Pancreas (tissue), 10 donors: Measurements from ENCODE around the gene CALN1. TPM values are rescaled to one million over a fixed set of nuclear protein-coding genes. Genes with fewer than 3 reads are reported as not detected.

Experiments
- ATAC-seq, 4 donors: fragments of 200-7000 bp; cut with Tn5 transposase; one replicate each; pipeline versions ENCODE4 v1.8.0 to v1.9.1; 2020; ENCODE audit warnings: mild to moderate bottlenecking in 4 of 4, moderate library complexity in 4 of 4
- DNase-seq, 6 donors: peaks; one replicate each; pipeline ENCODE4 v3.0.0-alpha.2; 2020
- FAIRE-seq: peaks from 2 replicates; lab custom pipeline; 2012; peaks lifted over from hg19 to GRCh38; lab: Jason Lieb, UNC
- H3K27ac ChIP-seq, 4 donors: fragments of 200-600 bp; sonication (generic); 1 replicate in 3 of 4; 2 replicates in 1 of 4; pipeline versions ENCODE4 v1.5.0 to v1.8.0; 2020
- H3K27me3 ChIP-seq, 4 donors: fragments of 200-600 bp; one replicate each; pipeline ENCODE4 v1.8.0; 2021
- H3K36me3 ChIP-seq, 3 donors: fragments of 200-600 bp; sonication (generic) in 1 of 3; one replicate each; pipeline versions ENCODE4 v1.5.0 to v1.8.0; 2020 to 2021
- H3K4me1 ChIP-seq, 3 donors: fragments of 200-600 bp; one replicate each; pipeline ENCODE4 v1.8.0; 2021
- H3K4me3 ChIP-seq, 4 donors: fragments of 200-600 bp; sonication (generic) in 2 of 4; one replicate each; pipeline versions ENCODE4 v1.5.0 to v1.8.0; 2020 to 2021
- H3K9me3 ChIP-seq, 4 donors: fragments of 200-600 bp; one replicate each; pipeline ENCODE4 v1.8.0; 2021
- CTCF ChIP-seq, 4 donors: fragments of 200-600 bp; sonication (generic) in 3 of 4; IDR thresholded peaks; one replicate each; pipeline versions ENCODE4 v1.5.0 to v1.8.0; 2021; ENCODE audit warnings: antibody characterized with exemption in 4 of 4
- WGBS, 2 donors: extraction: QIAGEN DNeasy Blood & Tissue Kit; methylation state at CpG; one replicate each; pipeline ENCODE4 v1.1.7; 2013; 5-methylcytosine and 5-hydroxymethylcytosine counted together
- intact Hi-C, 3 donors: fragments of 100-400 bp; cut with DNase I; formaldehyde crosslinking; loops; one replicate each; pipeline versions ENCODE4 v1.11.1 to v1.14.2; 2022
- polyA plus RNA-seq, 2 donors: library from polyadenylated mRNA; stranded (reverse); fragments of 200-250 nt; gene quantifications; one replicate each; pipeline ENCODE4 v1.2.3, GENCODE V29; 2013
- total RNA-seq, 6 donors: library from RNA; stranded (reverse); fragmentation: NEBNext Ultra II Directional in 4 of 6; extraction: Animal tissue kit (Norgen Biotek cat#: 25700) in 4 of 6; gene quantifications; one replicate each; pipeline versions ENCODE4 v1.2.1 to v1.2.4, GENCODE V29; 2021 to 2023
- donor health status: healthy with polysubstance abuse.
- donor health status: DM: no; HTN: no; CAD: no; lungs with moderate emphysema.
- donor health status: DM: no; HTN: no; CAD: no.
- donor health status: control.
- donor health status: control.
- donor health status: Bipolar disorder and iron deficiency.
- donor health status: DM: yes; HTN: yes; CAD: no.
- donor health status: DM: no; HTN: no; CAD: no.
- donor health status: DM: no; HTN: no; CAD: no.
- donor health status: DM: yes; HTN: yes; CAD: no.

CALN1 gene
- total and polyA plus RNA-seq, 8 donors: 0.39 to 18.4 (median 1.5) TPM

- no peak for DNase-seq
- no peaks in the 10 kb centered on the region for H3K4me1 ChIP-seq
- H3K27me3 ChIP-seq: no peaks in the 10 kb centered on the region
- H3K9me3 ChIP-seq: no peaks in the 10 kb centered on the region
- H3K36me3 ChIP-seq: no peaks in the 10 kb centered on the region
- no peak overlapping the region for H3K27ac ChIP-seq
- intact Hi-C loops: no loop called here
- TF ChIP-seq CTCF (IDR thresholded peaks at IDR 0.05): no peak
- no peak for FAIRE-seq
- ATAC-seq: no peak
- WGBS, 2 donors: 56 to 71% methylated on average over 3 of the region's 3 CpGs
- H3K4me3 ChIP-seq: no peak overlapping the region
Measured at GRCh38 chr7:72170475-72170874, 241.7 kb downstream of the CALN1 start.

GRCh38 chr7:72163271-72163670 lies 248.9 kb downstream of the CALN1 start:
- no peaks in the 10 kb centered on the region for H3K36me3 ChIP-seq
- H3K9me3 ChIP-seq: peaks cover 0 to 3% (median 0%) of the 10 kb centered on the region in 4 donors
- no peak for DNase-seq
- no peak for ATAC-seq
- intact Hi-C loops: no loop called here
- no peaks in the 10 kb centered on the region for H3K27me3 ChIP-seq
- H3K27ac ChIP-seq: no peak overlapping the region
- 68 to 78% methylated on average over 2 of the region's 2 CpGs for WGBS, 2 donors
- TF ChIP-seq CTCF (IDR thresholded peaks at IDR 0.05): no peak
- no peaks in the 10 kb centered on the region for H3K4me1 ChIP-seq
- no peak overlapping the region for H3K4me3 ChIP-seq
- no peak for FAIRE-seq

- no peak overlapping the region for H3K4me3 ChIP-seq
- TF ChIP-seq CTCF (IDR thresholded peaks at IDR 0.05): no peak
- H3K27ac ChIP-seq: no peak overlapping the region
- FAIRE-seq (no peak), DNase-seq (no peak), ATAC-seq (no peak)
- H3K9me3 ChIP-seq: peaks cover 0 to 3% (median 0%) of the 10 kb centered on the region in 4 donors
- intact Hi-C loops: no loop called here
- no peaks in the 10 kb centered on the region for H3K4me1 ChIP-seq
- no peaks in the 10 kb centered on the region for H3K36me3 ChIP-seq
- 58 to 60% methylated on average over 6 of the region's 6 CpGs for WGBS, 2 donors
- no peaks in the 10 kb centered on the region for H3K27me3 ChIP-seq
Measured at GRCh38 chr7:72161534-72161933, 250.6 kb downstream of the CALN1 start.

GRCh38 chr7:72159911-72160310 lies 252.2 kb downstream of the CALN1 start:
- Histone ChIP-seq H3K4me3 (no peak overlapping the region), H3K27me3 (no peaks in the 10 kb centered on the region), H3K27ac (no peak overlapping the region), H3K36me3 (no peaks in the 10 kb centered on the region), H3K4me1 (no peaks in the 10 kb centered on the region), H3K9me3 (peaks cover 0 to 3% (median 0%) of the 10 kb centered on the region in 4 donors)
- intact Hi-C loops: no loop called here
- ATAC-seq (no peak), FAIRE-seq (no peak), DNase-seq (no peak)
- no peak for TF ChIP-seq CTCF (IDR thresholded peaks at IDR 0.05)
- WGBS, 2 donors: 45 to 47% methylated on average over 4 of the region's 4 CpGs

GRCh38 chr7:72156671-72157070 lies 255.5 kb downstream of the CALN1 start:
- no peak overlapping the region for H3K4me3 ChIP-seq
- H3K4me1 ChIP-seq: peaks cover 0 to 13% (median 8%) of the 10 kb centered on the region in 3 donors
- H3K27me3 ChIP-seq: no peaks in the 10 kb centered on the region
- intact Hi-C loops: no loop called here
- ATAC-seq (no peak), DNase-seq (no peak), FAIRE-seq (no peak)
- H3K36me3 ChIP-seq: no peaks in the 10 kb centered on the region
- H3K9me3 ChIP-seq: no peaks in the 10 kb centered on the region
- WGBS, 2 donors: 67 to 73% methylated on average over 3 of the region's 3 CpGs
- H3K27ac ChIP-seq: no peak overlapping the region
- no peak for TF ChIP-seq CTCF (IDR thresholded peaks at IDR 0.05)
